Karpas-422 (cell line): ENCODE data around the gene OR8H3. TPM values are rescaled to one million over a fixed set of nuclear protein-coding genes. Genes with fewer than 3 reads are reported as not detected.

Experiments used
- DNase-seq: peaks from one replicate; pipeline ENCODE4 v3.0.0-alpha.2; 2015
- H2AFZ ChIP-seq: fragments of 200-600 bp; sonication (generic); 2 replicates; pipeline ENCODE4 v1.6.1; 2014; ENCODE audit warnings: antibody characterized with exemption, low read length, mixed read lengths
- H3K27ac ChIP-seq: fragments of 200-600 bp; sonication (generic); 2 replicates; pipeline ENCODE4 v1.5.1; 2014; ENCODE audit warnings: mild to moderate bottlenecking, low read length, moderate library complexity
- H3K27me3 ChIP-seq: fragments of 200-600 bp; sonication (generic); 2 replicates; pipeline ENCODE4 v1.6.1; 2014; ENCODE audit warnings: low read length, mixed read lengths
- H3K36me3 ChIP-seq: fragments of 200-600 bp; sonication (generic); 2 replicates; pipeline ENCODE4 v1.6.1; 2014; ENCODE audit warnings: low read length, mixed read lengths; ENCODE audit not compliant: insufficient read depth
- H3K4me1 ChIP-seq: fragments of 200-600 bp; sonication (generic); 2 replicates; pipeline ENCODE4 v1.6.1; 2014; ENCODE audit warnings: mild to moderate bottlenecking, low read length, mixed read lengths
- H3K4me2 ChIP-seq: fragments of 200-600 bp; sonication (generic); 2 replicates; pipeline ENCODE4 v1.6.1; 2014; ENCODE audit warnings: low read length, low read depth, mild to moderate bottlenecking; ENCODE audit not compliant: poor library complexity, severe bottlenecking
- H3K4me3 ChIP-seq: fragments of 200-600 bp; sonication (generic); 2 replicates; pipeline ENCODE4 v1.5.1; 2014; ENCODE audit warnings: mild to moderate bottlenecking, antibody characterized with exemption, low read length, mixed read lengths
- H3K79me2 ChIP-seq: fragments of 200-600 bp; sonication (generic); 2 replicates; pipeline ENCODE4 v1.6.1; 2014; ENCODE audit warnings: mild to moderate bottlenecking, low read length, mixed read lengths
- H3K9ac ChIP-seq: fragments of 200-600 bp; sonication (generic); 2 replicates; pipeline ENCODE4 v1.6.0; 2014; ENCODE audit warnings: low read length
- H3K9me2 ChIP-seq: fragments of 200-600 bp; sonication (generic), shearing (Covaris generic); replicated peaks from 2 replicates; pipeline ENCODE4 v1.6.0; 2014; ENCODE audit warnings: mild to moderate bottlenecking, low read length, moderate library complexity; ENCODE audit not compliant: insufficient read depth
- H3K9me3 ChIP-seq: fragments of 300-700, 200-600 bp; sonication (generic); 2 replicates; pipeline ENCODE4 v1.6.1; 2014; ENCODE audit warnings: low read length, mixed read lengths
- H4K20me1 ChIP-seq: fragments of 200-600 bp; sonication (generic); 2 replicates; pipeline ENCODE4 v1.6.1; 2014; ENCODE audit warnings: mild to moderate bottlenecking, antibody characterized with exemption, low read length, low read depth; ENCODE audit not compliant: insufficient read depth
- small RNA-seq: library from RNA; depleted of rRNA; stranded (forward); fragments of <200 nt; gene quantifications from one replicate; pipeline ENCODE3, GENCODE V24; 2014
- total RNA-seq: library from RNA; depleted of rRNA; stranded (reverse); fragments of >200 nt; shearing (Covaris generic); gene quantifications from 2 replicates; pipeline ENCODE4 v1.2.3, GENCODE V29; 2014; ENCODE audit warnings: low replicate concordance; rRNA removed

OR8H3 gene
- total RNA-seq, 1 experiment from 2014 or later = not detected

GRCh38 chr11:56160217-56160616, 38.0 kb downstream of the OR8H3 start, which contains the start of gene OR8K5:
TSS of gene OR8K5 (minus strand) at chr11:56160317. CDS start at chr11:56160317, 0 bp downstream.
- Histone ChIP-seq H4K20me1 (no peaks in the 10 kb centered on the region), H3K9me3 (peaks cover 7% of the 10 kb centered on the region), H3K27ac (no peak within 1 kb of the TSS), H3K4me3 (no peak within 1 kb of the TSS), H3K9ac (no peak within 1 kb of the TSS), H3K4me2 (no peak within 1 kb of the TSS), H3K9me2 (no peaks in the 10 kb centered on the region), H3K79me2 (no peaks in the 10 kb centered on the region), H3K27me3 (no peaks in the 10 kb centered on the region), H2AFZ (no peak within 1 kb of the TSS), H3K4me1 (no peaks in the 10 kb centered on the region), H3K36me3 (no peaks in the 10 kb centered on the region)
- no peak for DNase-seq

DNA sequence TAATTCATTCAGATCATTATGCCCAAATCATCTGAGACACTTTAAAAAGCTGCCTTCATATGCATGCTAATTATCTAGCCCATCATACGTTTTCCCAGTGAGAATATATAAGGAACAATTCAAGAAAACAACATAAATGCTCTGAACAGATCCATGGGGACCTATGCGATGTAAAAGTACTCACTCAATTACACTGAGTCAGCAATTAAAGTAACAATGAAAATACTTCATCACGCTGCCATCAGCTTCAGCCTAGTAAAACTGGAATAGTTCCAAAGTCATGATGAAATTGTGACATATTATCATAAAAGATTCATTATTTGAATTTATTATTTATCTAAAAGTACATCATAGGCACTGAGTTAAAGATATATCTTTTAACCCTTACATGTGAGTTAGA, 41.6 kb downstream of the OR8H3 start:
- Histone ChIP-seq H3K9me3 (peaks cover 8% of the 10 kb centered on the region; the same call in 1 of the 2 replicates), H3K9me2 (no peaks in the 10 kb centered on the region), H3K36me3 (no peaks in the 10 kb centered on the region), H3K79me2 (no peaks in the 10 kb centered on the region), H3K9ac (no peak overlapping the region), H3K4me2 (no peak overlapping the region), H3K4me3 (no peak overlapping the region), H3K4me1 (no peaks in the 10 kb centered on the region), H3K27ac (no peak overlapping the region), H3K27me3 (no peaks in the 10 kb centered on the region), H2AFZ (no peak overlapping the region), H4K20me1 (no peaks in the 10 kb centered on the region)
- no peak for DNase-seq

- H3K9ac ChIP-seq = no peak overlapping the region
- no peaks in the 10 kb centered on the region for H3K36me3 ChIP-seq
- peaks cover 28% of the 10 kb centered on the region for H3K9me3 ChIP-seq
- no peak overlapping the region for H3K4me2 ChIP-seq
- no peaks in the 10 kb centered on the region for H3K9me2 ChIP-seq
- H3K4me3 ChIP-seq = no peak overlapping the region
- no peaks in the 10 kb centered on the region for H3K4me1 ChIP-seq
- H3K79me2 ChIP-seq = no peaks in the 10 kb centered on the region
- no peak overlapping the region for H3K27ac ChIP-seq
- no peak overlapping the region for H2AFZ ChIP-seq
- H4K20me1 ChIP-seq = no peaks in the 10 kb centered on the region
- no peaks in the 10 kb centered on the region for H3K27me3 ChIP-seq
- no peak for DNase-seq
These were observed 50.2 kb downstream of the OR8H3 start for GRCh38 chr11:56172256-56172830.

Small RNA genes lying within 50 kb of the gene (small RNA-seq; reads per million reads assigned to genes)
- not detected for gene OR8I4P

Other genes with a start within 250 kb of the OR8H3 start
- not detected in 2 replicates for gene TRIM51, start 239.1 kb upstream of the OR8H3 start, total RNA-seq
- not detected in 2 replicates for gene OR5W2, start 207.8 kb upstream of the OR8H3 start, total RNA-seq
- gene OR5I1, start 186.0 kb upstream of the OR8H3 start, total RNA-seq = not detected in 2 replicates
- gene OR10AG1, start 152.4 kb upstream of the OR8H3 start, total RNA-seq = not detected in 2 replicates
- gene OR5F1, start 127.7 kb upstream of the OR8H3 start, total RNA-seq = not detected in 2 replicates
- gene OR5AS1, start 94.7 kb upstream of the OR8H3 start, total RNA-seq = not detected in 2 replicates
- gene OR8I2, start 29.1 kb upstream of the OR8H3 start, total RNA-seq = not detected in 2 replicates
- not detected in 2 replicates for gene OR8H2, start 18.7 kb upstream of the OR8H3 start, total RNA-seq
- not detected in 2 replicates for gene OR8J3, start 17.8 kb downstream of the OR8H3 start, total RNA-seq
- not detected in 2 replicates for gene OR8K5, start 37.9 kb downstream of the OR8H3 start, total RNA-seq
- gene OR5J2, start 54.2 kb downstream of the OR8H3 start, total RNA-seq = not detected in 2 replicates
- not detected in 2 replicates for gene OR5T2, start 111.9 kb downstream of the OR8H3 start, total RNA-seq
- not detected in 2 replicates for gene OR5T3, start 129.9 kb downstream of the OR8H3 start, total RNA-seq
- not detected in 2 replicates for gene OR5T1, start 151.8 kb downstream of the OR8H3 start, total RNA-seq
- gene OR8H1, start 169.9 kb downstream of the OR8H3 start, total RNA-seq = not detected in 2 replicates
- not detected in 2 replicates for gene OR8K3, start 192.8 kb downstream of the OR8H3 start, total RNA-seq
- not detected in 2 replicates for gene OR8K1, start 223.7 kb downstream of the OR8H3 start, total RNA-seq
- gene OR8J1, start 231.9 kb downstream of the OR8H3 start, total RNA-seq = not detected in 2 replicates